ENCODE results near the gene UBXN6.

The UBXN6 gene

DNA sequence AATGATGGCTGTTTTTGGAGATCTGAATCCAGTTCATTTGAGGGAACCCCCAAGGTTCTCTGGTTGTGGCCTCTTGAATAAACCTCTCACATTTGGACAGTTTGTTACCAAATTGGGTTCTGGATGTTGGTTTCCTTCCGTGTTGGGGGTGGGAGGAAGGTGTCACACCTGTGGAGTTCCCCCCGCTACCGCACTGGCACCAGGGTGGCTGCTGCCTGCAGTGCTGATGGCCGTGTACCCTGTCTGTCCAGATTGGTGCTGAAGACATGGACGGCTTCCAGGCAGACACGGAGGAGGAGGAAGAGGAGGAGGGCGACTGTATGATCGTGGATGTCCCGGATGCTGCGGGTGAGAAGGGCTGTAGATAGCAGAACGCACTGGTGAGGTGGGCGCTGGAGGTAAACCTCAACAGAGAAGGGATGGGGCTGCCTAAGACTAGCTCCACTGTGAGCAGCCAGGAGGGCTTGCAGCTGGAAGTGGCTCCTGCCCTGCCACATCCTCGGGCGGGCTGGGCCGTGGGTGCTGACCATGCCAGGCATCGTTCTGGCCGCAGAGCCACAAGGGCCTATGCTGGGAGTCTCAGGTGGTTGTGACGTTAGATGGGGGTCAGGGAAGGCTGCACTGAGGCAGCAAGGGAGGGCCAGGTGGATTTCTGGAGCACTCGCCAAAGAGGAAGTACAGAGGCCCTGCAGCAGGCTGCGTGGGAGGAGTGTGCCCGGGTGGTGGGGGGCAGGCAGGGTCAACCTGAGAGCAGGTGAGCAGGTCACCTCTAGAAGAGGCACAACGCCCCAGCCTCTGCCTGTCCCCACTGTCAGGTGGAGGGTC is 15.4 kb downstream of the UBXN6 start:
- Histone ChIP-seq H3K27me3 (ENCODE audit: insufficient read depth, poor library complexity, severe bottlenecking) (no peaks in the 10 kb centered on the region), H3K4me3 (replicated peaks; ENCODE audit: insufficient read depth, low read length) (no peak overlapping the region), H3K27ac (replicated peaks) (no peak overlapping the region)
- DNase-seq (ENCODE audit: low read depth in 1 of 2, low spot score in 1 of 2), result peak in 1 of 2 experiments; percentile 53
- TF ChIP-seq GABPA (IDR thresholded peaks at IDR 0.05; ENCODE audit: low read depth), result no peak
- peak; percentile 28 for TF ChIP-seq POLR2AphosphoS5 (IDR thresholded peaks at IDR 0.05; ENCODE audit: low read depth)

DNA sequence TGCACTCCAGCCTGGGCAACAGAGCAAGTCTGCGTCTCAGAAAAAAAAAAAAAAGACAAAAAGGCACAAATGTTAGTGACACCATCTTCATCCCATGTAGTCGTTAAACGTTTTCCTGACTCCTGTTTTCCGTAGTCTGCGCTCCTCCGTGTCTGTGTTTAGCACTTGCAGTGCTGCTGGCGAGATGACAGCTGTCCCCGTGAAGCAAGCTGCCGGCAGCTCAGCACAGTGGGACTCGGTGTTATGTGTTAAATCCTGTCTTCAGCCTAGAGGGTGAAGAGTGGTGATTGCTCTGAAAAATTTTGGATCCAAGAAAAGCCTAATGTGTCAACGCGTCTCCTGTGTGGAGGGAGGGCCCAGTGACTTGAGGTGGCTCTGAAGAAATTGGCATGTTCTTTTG is 18.4 kb downstream of the UBXN6 start:
- H3K27me3 ChIP-seq (ENCODE audit: insufficient read depth, poor library complexity, severe bottlenecking), result no peaks in the 10 kb centered on the region
- TF ChIP-seq SPI1 (IDR thresholded peaks at IDR 0.05; ENCODE audit: borderline replicate concordance, low read depth) (no peak), GABPA (IDR thresholded peaks at IDR 0.05; ENCODE audit: low read depth) (no peak), POLR2AphosphoS5 (IDR thresholded peaks at IDR 0.05; ENCODE audit: low read depth) (no peak)
- no peak for DNase-seq (ENCODE audit: low read depth in 1 of 2, low spot score in 1 of 2)
- no peak overlapping the region for H3K27ac ChIP-seq (replicated peaks)
- H3K4me3 ChIP-seq (replicated peaks; ENCODE audit: insufficient read depth, low read length), result no peak overlapping the region

DNA sequence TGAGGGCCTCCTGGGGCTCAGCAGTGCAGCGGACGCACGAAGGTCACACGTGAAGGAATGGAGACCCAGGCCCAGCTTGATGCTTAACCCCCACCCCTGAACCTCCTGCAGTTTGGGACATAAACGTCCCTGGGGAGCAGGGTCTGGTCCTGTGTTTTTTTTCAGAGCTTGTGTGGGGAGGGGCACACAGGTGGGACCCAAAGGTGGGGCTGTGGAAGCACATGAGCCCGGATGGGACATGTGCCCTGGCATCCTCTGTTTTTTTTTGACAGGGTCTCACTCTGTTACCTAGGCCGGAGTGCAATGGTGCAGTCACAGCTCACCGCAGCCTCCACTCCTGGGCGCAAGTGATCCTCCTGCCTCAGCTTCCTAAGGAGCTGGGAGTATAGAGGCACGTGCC is 20.5 kb downstream of the UBXN6 start:
- no peak overlapping the region for H3K27ac ChIP-seq (replicated peaks)
- H3K4me3 ChIP-seq (replicated peaks; ENCODE audit: insufficient read depth, low read length), result no peak overlapping the region
- no peaks in the 10 kb centered on the region for H3K27me3 ChIP-seq (ENCODE audit: insufficient read depth, poor library complexity, severe bottlenecking)
- DNase-seq (ENCODE audit: low read depth in 1 of 2, low spot score in 1 of 2), result no peak
- TF ChIP-seq SPI1 (IDR thresholded peaks at IDR 0.05; ENCODE audit: borderline replicate concordance, low read depth) (no peak), POLR2AphosphoS5 (IDR thresholded peaks at IDR 0.05; ENCODE audit: low read depth) (no peak), GABPA (IDR thresholded peaks at IDR 0.05; ENCODE audit: low read depth) (no peak)
- TF ChIP-seq, protein P1, sequence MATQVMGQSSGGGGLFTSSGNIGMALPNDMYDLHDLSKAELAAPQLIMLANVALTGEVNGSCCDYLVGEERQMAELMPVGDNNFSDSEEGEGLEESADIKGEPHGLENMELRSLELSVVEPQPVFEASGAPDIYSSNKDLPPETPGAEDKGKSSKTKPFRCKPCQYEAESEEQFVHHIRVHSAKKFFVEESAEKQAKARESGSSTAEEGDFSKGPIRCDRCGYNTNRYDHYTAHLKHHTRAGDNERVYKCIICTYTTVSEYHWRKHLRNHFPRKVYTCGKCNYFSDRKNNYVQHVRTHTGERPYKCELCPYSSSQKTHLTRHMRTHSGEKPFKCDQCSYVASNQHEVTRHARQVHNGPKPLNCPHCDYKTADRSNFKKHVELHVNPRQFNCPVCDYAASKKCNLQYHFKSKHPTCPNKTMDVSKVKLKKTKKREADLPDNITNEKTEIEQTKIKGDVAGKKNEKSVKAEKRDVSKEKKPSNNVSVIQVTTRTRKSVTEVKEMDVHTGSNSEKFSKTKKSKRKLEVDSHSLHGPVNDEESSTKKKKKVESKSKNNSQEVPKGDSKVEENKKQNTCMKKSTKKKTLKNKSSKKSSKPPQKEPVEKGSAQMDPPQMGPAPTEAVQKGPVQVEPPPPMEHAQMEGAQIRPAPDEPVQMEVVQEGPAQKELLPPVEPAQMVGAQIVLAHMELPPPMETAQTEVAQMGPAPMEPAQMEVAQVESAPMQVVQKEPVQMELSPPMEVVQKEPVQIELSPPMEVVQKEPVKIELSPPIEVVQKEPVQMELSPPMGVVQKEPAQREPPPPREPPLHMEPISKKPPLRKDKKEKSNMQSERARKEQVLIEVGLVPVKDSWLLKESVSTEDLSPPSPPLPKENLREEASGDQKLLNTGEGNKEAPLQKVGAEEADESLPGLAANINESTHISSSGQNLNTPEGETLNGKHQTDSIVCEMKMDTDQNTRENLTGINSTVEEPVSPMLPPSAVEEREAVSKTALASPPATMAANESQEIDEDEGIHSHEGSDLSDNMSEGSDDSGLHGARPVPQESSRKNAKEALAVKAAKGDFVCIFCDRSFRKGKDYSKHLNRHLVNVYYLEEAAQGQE (IDR thresholded peaks at IDR 0.05; ENCODE audit: insufficient replicate concordance, low read depth), result no peak
- TF ChIP-seq, protein P2, sequence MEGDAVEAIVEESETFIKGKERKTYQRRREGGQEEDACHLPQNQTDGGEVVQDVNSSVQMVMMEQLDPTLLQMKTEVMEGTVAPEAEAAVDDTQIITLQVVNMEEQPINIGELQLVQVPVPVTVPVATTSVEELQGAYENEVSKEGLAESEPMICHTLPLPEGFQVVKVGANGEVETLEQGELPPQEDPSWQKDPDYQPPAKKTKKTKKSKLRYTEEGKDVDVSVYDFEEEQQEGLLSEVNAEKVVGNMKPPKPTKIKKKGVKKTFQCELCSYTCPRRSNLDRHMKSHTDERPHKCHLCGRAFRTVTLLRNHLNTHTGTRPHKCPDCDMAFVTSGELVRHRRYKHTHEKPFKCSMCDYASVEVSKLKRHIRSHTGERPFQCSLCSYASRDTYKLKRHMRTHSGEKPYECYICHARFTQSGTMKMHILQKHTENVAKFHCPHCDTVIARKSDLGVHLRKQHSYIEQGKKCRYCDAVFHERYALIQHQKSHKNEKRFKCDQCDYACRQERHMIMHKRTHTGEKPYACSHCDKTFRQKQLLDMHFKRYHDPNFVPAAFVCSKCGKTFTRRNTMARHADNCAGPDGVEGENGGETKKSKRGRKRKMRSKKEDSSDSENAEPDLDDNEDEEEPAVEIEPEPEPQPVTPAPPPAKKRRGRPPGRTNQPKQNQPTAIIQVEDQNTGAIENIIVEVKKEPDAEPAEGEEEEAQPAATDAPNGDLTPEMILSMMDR (IDR thresholded peaks at IDR 0.05; ENCODE audit: insufficient read depth, low read length), result no peak

DNA sequence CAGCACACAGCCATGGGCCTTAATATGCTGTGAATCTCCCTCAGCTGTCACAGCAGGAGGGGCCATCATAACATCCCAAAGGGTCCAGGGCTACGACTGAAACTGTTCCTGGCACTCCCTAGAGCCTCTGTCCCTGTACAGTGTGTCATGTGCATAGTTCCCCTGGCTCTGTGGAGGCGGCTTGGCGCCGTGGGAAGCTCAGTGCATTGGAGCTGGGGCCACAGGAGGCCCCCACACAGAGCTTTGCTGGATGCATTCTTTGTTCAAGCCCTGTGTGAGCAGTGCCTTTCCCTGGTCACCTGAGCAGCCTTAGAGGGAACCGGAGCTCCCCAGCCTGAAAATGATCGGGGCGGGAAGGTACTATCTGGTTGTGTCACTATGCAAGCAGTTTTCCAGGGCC is 21.4 kb downstream of the UBXN6 start:
- Histone ChIP-seq H3K4me3 (replicated peaks; ENCODE audit: insufficient read depth, low read length) (no peak overlapping the region), H3K27ac (replicated peaks) (no peak overlapping the region), H3K27me3 (ENCODE audit: insufficient read depth, poor library complexity, severe bottlenecking) (no peaks in the 10 kb centered on the region)
- TF ChIP-seq, protein P1 (IDR thresholded peaks at IDR 0.05; ENCODE audit: insufficient replicate concordance, low read depth), result no peak
- TF ChIP-seq SPI1 (IDR thresholded peaks at IDR 0.05; ENCODE audit: borderline replicate concordance, low read depth) (no peak), POLR2AphosphoS5 (IDR thresholded peaks at IDR 0.05; ENCODE audit: low read depth) (no peak)
- DNase-seq (ENCODE audit: low read depth in 1 of 2, low spot score in 1 of 2), result no peak

DNA sequence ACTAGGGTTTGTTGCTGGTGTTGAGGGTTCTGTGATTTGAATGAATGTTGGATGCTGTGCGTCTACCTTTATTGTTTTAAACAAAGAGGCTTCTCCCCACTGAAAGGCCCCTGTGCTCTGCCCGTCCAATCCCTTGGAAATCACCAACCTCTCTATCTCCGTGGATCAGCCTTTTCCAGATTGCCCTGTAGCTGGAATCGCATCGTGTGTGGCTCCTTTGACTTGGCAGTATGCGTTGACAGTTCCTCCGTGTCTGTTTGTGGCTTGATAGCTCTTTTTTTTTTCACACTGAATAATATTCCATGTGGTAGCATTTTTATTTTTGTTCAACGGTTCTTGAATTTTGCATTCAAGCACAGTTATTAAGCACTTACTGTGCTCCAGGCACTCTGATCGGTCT is 23.2 kb downstream of the UBXN6 start:
- H3K4me3 ChIP-seq (replicated peaks; ENCODE audit: insufficient read depth, low read length), result no peak overlapping the region
- H3K27me3 ChIP-seq (ENCODE audit: insufficient read depth, poor library complexity, severe bottlenecking), result no peaks in the 10 kb centered on the region
- TF ChIP-seq, protein P2 (IDR thresholded peaks at IDR 0.05; ENCODE audit: insufficient read depth, low read length), result no peak
- TF ChIP-seq GABPA (IDR thresholded peaks at IDR 0.05; ENCODE audit: low read depth), result no peak
- no peak for TF ChIP-seq POLR2AphosphoS5 (IDR thresholded peaks at IDR 0.05; ENCODE audit: low read depth)
- TF ChIP-seq, protein P1 (IDR thresholded peaks at IDR 0.05; ENCODE audit: insufficient replicate concordance, low read depth), result no peak
- no peak for TF ChIP-seq SPI1 (IDR thresholded peaks at IDR 0.05; ENCODE audit: borderline replicate concordance, low read depth)
- no peak overlapping the region for H3K27ac ChIP-seq (replicated peaks)
- no peak for DNase-seq (ENCODE audit: low read depth in 1 of 2, low spot score in 1 of 2)
